Eye (tissue), 1 donor: ENCODE measurements around the gene RXYLT1.
"Not testable (repeated sequence)": the region's sequence is repeated elsewhere in the genome, so short reads cannot be mapped to it uniquely, and the experiment has no call there.

Source experiments
- DNase-seq: peaks from one replicate; pipeline ENCODE4 v3.0.0-alpha.2; 2015

RXYLT1 gene, protein sequence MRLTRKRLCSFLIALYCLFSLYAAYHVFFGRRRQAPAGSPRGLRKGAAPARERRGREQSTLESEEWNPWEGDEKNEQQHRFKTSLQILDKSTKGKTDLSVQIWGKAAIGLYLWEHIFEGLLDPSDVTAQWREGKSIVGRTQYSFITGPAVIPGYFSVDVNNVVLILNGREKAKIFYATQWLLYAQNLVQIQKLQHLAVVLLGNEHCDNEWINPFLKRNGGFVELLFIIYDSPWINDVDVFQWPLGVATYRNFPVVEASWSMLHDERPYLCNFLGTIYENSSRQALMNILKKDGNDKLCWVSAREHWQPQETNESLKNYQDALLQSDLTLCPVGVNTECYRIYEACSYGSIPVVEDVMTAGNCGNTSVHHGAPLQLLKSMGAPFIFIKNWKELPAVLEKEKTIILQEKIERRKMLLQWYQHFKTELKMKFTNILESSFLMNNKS

GRCh38 chr12:63779498-63780481 is at the start of gene RXYLT1:
RXYLT1 (plus strand) TSS chr12:63779909; CDS start chr12:63779961, 52 bp downstream.
- peak; percentile 94 for DNase-seq

- not testable (repeated sequence) for DNase-seq
Measured at GRCh38 chr12:63732779-63733178, 46.9 kb upstream of the RXYLT1 start.

- DNase-seq: not testable (repeated sequence)
Measured at GRCh38 chr12:63733585-63733984, 46.1 kb upstream of the RXYLT1 start.

GRCh38 chr12:63740551-63740950 is 39.2 kb upstream of the RXYLT1 start:
- not testable (repeated sequence) for DNase-seq

DNA sequence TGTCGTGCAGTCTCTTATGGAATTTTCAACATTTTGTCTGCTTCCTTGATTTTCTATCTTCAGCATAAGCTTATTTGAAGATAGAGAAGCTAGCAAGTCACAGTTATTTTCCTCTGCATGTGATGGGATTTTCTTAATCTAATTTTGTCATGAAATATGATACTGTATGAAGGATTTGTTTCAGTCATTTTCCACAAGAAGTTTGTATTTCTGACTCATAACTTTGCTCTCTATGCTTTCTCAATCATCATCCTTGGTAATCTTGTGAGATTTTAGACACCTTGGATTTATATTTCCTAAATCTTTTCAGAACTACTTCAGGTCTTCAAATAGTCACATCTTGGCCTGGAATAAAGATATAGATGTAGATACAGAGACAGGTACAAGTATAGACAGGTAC is 38.3 kb upstream of the RXYLT1 start:
- not testable (repeated sequence) for DNase-seq

DNA sequence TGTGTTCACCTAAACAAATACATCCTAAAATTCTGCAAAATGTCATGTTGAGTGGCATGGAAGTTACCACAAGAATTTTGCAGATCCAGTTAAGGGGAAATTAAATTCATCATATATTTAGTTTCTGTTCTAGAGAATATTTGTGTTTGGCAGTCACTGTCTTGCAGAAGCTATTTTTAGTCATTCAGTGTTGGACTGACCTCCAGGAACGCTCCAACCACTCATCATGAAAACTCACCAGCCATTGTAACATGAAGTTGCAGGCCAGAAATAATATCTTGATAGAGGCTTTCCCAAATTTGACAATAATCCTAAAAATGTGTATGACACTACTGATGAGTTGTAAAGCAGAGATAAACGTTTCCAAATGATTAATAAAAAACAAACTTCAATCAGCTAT is 35.6 kb upstream of the RXYLT1 start:
- DNase-seq: not testable (repeated sequence)

DNA sequence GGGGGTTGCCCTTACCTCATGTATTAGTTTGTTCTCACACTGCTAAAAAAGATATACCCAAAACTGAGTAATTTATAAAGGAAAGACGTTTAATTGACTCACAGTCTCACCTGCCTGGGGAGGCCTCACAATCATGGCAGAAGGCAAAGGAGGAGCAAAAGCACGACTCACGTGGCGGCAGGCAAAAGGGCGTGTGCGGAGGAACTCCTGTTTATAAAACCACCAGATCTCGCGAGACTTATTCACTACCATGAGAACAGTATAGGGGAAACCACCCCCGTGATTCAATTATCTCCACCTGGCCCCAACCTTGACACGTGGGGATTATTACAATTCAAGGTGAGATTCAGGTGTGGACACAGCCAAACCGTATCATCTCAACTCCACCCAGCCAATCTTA is 33.2 kb upstream of the RXYLT1 start:
- DNase-seq: not testable (repeated sequence)

DNA sequence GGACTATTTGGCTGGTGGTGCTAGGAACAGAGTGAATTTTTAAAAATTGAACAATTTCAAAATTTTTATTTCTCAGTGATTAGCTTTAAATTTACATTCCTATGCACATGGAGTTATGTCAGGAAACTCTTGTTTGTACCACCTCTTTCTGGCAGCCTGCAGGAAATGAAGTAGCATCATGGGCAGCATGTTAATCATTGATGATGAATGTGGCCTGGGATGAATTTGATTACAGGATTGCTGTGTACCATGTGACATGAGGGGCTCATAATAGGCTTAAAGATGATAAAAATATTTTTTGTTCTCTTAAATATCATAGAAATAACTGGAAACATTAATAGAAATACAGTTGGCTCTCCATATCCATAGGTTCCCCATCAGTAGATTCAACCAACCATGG is 32.6 kb upstream of the RXYLT1 start:
- not testable (repeated sequence) for DNase-seq

GRCh38 chr12:63747553-63747952 is 32.2 kb upstream of the RXYLT1 start:
- DNase-seq: no peak

- no peak for DNase-seq
Measured at GRCh38 chr12:63752283-63752682, 27.4 kb upstream of the RXYLT1 start.

DNA sequence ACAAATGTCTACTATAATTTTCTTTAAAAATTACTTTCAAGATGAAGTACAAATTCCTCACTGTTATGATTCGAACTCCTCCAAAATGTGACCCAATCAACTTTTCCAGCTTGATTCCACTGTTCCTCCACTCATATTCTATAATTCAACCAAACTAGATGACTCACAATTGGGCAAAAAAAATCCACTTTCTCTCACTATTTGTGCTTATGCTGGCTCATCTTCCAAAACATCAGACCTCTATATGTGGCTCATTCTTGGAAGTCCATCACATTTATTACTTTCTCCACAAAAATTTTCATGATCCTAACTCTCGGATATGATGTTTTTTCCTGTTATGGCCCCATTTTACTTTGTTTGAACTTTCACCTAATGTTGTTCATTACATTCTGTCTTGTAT is 26.9 kb upstream of the RXYLT1 start:
- no peak for DNase-seq

GRCh38 chr12:63753743-63754142 is 26.0 kb upstream of the RXYLT1 start:
- DNase-seq: no peak

GRCh38 chr12:63764481-63764880 is 15.2 kb upstream of the RXYLT1 start:
- DNase-seq: no peak

GRCh38 chr12:63766498-63766897 is 13.2 kb upstream of the RXYLT1 start:
- DNase-seq: no peak

DNA sequence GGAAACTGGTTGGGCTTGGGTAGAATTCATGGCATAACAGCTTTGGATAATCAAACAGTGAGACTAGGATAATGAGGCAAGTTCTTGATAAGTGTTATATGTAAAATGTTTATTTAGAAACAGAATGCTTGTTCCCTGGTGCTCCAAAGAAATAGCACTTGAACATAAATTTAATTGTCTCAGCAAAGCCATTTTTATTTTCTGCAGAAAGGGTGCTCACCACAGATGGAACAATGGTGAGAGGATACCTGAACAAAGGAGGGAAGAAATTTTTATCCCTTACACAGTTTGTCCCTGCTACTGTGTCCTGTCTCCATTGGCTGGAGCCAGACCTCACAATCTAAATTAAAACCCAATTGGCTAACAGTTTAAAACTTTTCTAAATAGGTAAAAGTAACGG is 9.3 kb upstream of the RXYLT1 start:
- no peak for DNase-seq

DNA sequence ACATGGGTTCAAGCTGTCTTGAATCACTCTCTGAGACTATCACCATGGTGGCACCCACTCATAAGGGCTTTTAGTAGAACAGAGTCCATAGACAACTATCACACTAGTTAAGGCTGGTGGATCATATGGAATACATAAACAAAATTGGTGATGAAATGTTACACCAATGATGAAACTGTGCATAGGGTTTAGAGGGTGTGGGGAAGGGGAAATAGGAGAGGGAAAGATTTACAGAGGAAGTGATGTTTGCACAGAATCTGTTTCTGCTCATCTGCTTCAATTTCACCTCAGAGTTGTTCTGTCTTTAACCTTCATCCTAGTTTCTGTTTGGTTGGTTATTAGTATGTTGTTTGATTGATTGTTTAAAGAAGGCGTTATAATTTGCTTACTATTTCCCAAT is 2.4 kb upstream of the RXYLT1 start:
- no peak for DNase-seq

DNA sequence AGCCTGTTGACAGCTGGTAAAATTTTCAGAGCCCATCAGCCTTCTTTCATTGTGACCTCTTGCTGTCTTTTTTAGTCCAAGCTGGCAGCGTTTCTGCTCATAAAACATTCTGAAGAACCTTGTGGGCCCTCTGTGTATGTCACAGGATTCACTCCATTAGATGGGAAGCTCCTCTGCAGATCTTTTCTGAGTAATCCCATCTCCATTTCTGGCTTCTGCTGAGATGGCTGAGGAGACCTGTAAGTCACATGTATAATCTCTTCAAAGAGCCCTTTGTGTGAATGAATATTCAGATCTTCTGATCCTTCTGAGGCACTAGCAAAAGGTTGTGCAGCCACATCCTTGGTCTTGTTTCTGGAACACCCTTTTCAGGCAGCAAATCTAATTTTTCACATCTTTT is 2.8 kb downstream of the RXYLT1 start:
- no peak for DNase-seq

- no peak for DNase-seq
Measured at GRCh38 chr12:63787306-63787705, 7.6 kb downstream of the RXYLT1 start.

DNA sequence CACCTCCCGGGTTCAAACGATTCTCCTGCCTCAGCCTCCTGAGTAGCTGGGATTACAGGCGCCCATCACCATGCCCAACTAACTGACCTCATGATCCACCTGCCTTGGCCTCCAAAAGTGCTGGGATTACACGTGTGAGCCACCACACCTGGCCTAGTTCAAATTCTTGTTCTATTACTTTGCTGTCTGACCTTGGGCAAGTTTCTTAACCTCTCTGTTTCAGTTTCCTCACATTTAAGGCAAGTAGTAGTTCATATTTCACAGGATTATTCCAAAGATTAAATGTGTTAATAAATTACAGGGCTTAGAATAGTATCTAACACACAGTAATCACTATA is 10.9 kb downstream of the RXYLT1 start:
- no peak for DNase-seq

GRCh38 chr12:63792338-63792737 is 12.6 kb downstream of the RXYLT1 start:
- peak; percentile 40 for DNase-seq

GRCh38 chr12:63795032-63795687 is 15.5 kb downstream of the RXYLT1 start:
- DNase-seq: no peak

DNA sequence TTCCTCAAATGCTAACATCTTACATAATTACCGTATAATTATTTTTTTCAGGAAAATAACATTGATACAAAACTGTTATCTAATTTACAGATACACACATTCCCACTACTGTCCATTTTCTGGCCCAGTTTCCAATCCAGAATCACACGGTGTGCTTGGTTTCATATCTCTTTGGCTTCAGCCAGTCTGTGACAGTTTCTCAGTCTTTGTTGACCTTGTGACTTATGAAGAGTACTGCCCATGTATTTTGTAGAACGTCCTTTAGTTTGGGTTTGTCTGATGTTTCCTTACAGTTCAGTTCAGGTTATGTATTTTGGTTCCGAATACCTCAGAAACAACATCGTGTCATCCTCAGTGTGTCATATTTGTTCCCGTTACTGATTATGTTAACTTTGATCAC is 16.2 kb downstream of the RXYLT1 start:
- DNase-seq: no peak

- DNase-seq: peak; percentile 64
Measured at GRCh38 chr12:63802012-63802608, 22.4 kb downstream of the RXYLT1 start.
